ENCODE measurements around the gene TNNT2. TPM values are rescaled to one million over a fixed set of nuclear protein-coding genes. Genes with fewer than 3 reads are reported as not detected.

Gene TNNT2
- total and polyA plus RNA-seq, 4 donors, result 0.17 to 0.28 (median 0.25) TPM; not detected in 1

GRCh38 chr1:201359873-201360210 is 17.6 kb downstream of the TNNT2 start:
- TF ChIP-seq REST (IDR thresholded peaks at IDR 0.05) (no peak), ATF3 (IDR thresholded peaks at IDR 0.05) (no peak), GABPA (IDR thresholded peaks at IDR 0.05 in 1 of 2, conservative IDR thresholded peaks at IDR 0.05 in 1 of 2) (no peak), JUND (IDR thresholded peaks at IDR 0.05) (no peak)
- Histone ChIP-seq H3K36me3 (ENCODE audit: control insufficient read depth in 4 of 4, insufficient read depth in 3 of 4, low read depth in 1 of 4, low read length in 3 of 4) (no peaks in the 10 kb centered on the region), H3K27ac (ENCODE audit: low read depth in 1 of 2, low read length in 2 of 2) (no peak overlapping the region), H3K27me3 (ENCODE audit: control insufficient read depth in 4 of 4, insufficient read depth in 4 of 4, low read length in 3 of 4) (peaks cover 0 to 2% (median 0%) of the 10 kb centered on the region in 4 donors), H3K9me3 (ENCODE audit: control insufficient read depth in 4 of 4, low read length in 3 of 4) (no peaks in the 10 kb centered on the region), H3K4me3 (ENCODE audit: low read depth in 1 of 3, low read length in 3 of 3) (no peak overlapping the region), H3K9ac (ENCODE audit: low read depth in 1 of 2, low read length in 2 of 2) (no peak overlapping the region), H3K4me1 (ENCODE audit: control insufficient read depth in 4 of 4, insufficient read depth in 4 of 4, low read length in 3 of 4) (no peaks in the 10 kb centered on the region)
- DNase-seq (ENCODE audit: low spot score), result no peak
- 88% methylated on average over 2 of the region's 2 CpGs for WGBS

GRCh38 chr1:201359031-201359872 is 18.2 kb downstream of the TNNT2 start:
- H3K27me3 ChIP-seq (ENCODE audit: control insufficient read depth in 4 of 4, insufficient read depth in 4 of 4, low read length in 3 of 4), result peaks cover 0 to 2% (median 0%) of the 10 kb centered on the region in 4 donors
- no peak overlapping the region for H3K4me3 ChIP-seq (ENCODE audit: low read depth in 1 of 3, low read length in 3 of 3)
- no peak for TF ChIP-seq NR2F2 (IDR thresholded peaks at IDR 0.05)
- H3K36me3 ChIP-seq (ENCODE audit: control insufficient read depth in 4 of 4, insufficient read depth in 3 of 4, low read depth in 1 of 4, low read length in 3 of 4), result no peaks in the 10 kb centered on the region
- DNase-seq (ENCODE audit: low spot score), result no peak
- H3K4me1 ChIP-seq (ENCODE audit: control insufficient read depth in 4 of 4, insufficient read depth in 4 of 4, low read length in 3 of 4), result no peaks in the 10 kb centered on the region
- no peak overlapping the region for H3K9ac ChIP-seq (ENCODE audit: low read depth in 1 of 2, low read length in 2 of 2)
- WGBS, result 79% methylated on average over 18 of the region's 18 CpGs
- no peak overlapping the region for H3K27ac ChIP-seq (ENCODE audit: low read depth in 1 of 2, low read length in 2 of 2)
- H3K9me3 ChIP-seq (ENCODE audit: control insufficient read depth in 4 of 4, low read length in 3 of 4), result no peaks in the 10 kb centered on the region

- no peak overlapping the region for H3K9ac ChIP-seq (ENCODE audit: low read depth in 1 of 2, low read length in 2 of 2)
- H3K4me1 ChIP-seq (ENCODE audit: control insufficient read depth in 4 of 4, insufficient read depth in 4 of 4, low read length in 3 of 4), result no peaks in the 10 kb centered on the region
- H3K4me3 ChIP-seq (ENCODE audit: low read depth in 1 of 3, low read length in 3 of 3), result no peak overlapping the region
- DNase-seq (ENCODE audit: low spot score), result no peak
- 90% methylated on average over 4 of the region's 4 CpGs for WGBS
- H3K27me3 ChIP-seq (ENCODE audit: control insufficient read depth in 4 of 4, insufficient read depth in 4 of 4, low read length in 3 of 4), result peaks cover 0 to 2% (median 0%) of the 10 kb centered on the region in 4 donors
- no peaks in the 10 kb centered on the region for H3K36me3 ChIP-seq (ENCODE audit: control insufficient read depth in 4 of 4, insufficient read depth in 3 of 4, low read depth in 1 of 4, low read length in 3 of 4)
- H3K27ac ChIP-seq (ENCODE audit: low read depth in 1 of 2, low read length in 2 of 2), result no peak overlapping the region
- H3K9me3 ChIP-seq (ENCODE audit: control insufficient read depth in 4 of 4, low read length in 3 of 4), result no peaks in the 10 kb centered on the region
- TF ChIP-seq ATF3 (IDR thresholded peaks at IDR 0.05) (no peak), EGR1 (IDR thresholded peaks at IDR 0.05; ENCODE audit: low read depth in 2 of 2) (no peak), GABPA (IDR thresholded peaks at IDR 0.05 in 1 of 2, conservative IDR thresholded peaks at IDR 0.05 in 1 of 2) (no peak), FOXA2 (IDR thresholded peaks at IDR 0.05) (no peak), CTCF (IDR thresholded peaks at IDR 0.05; ENCODE audit: low read depth, low read length, missing input control) (no peak), FOXA1 (IDR thresholded peaks at IDR 0.05) (no peak), HNF4A (conservative IDR thresholded peaks at IDR 0.05) (no peak), REST (IDR thresholded peaks at IDR 0.05) (no peak), YY1 (IDR thresholded peaks at IDR 0.05) (no peak), NR2F2 (IDR thresholded peaks at IDR 0.05) (no peak), SP1 (IDR thresholded peaks at IDR 0.05) (no peak), TAF1 (conservative IDR thresholded peaks at IDR 0.05) (no peak), HNF4G (IDR thresholded peaks at IDR 0.05) (no peak), MAX (IDR thresholded peaks at IDR 0.05) (no peak), RAD21 (IDR thresholded peaks at IDR 0.05) (no peak), RXRA (IDR thresholded peaks at IDR 0.05) (no peak), JUND (IDR thresholded peaks at IDR 0.05) (no peak)
These were observed 18.9 kb downstream of the TNNT2 start for GRCh38 chr1:201358596-201358995.
